SK-N-SH (cell line): ENCODE data around the gene KLHL26.

ENCODE experiments used
- CHD2 ChIP-seq: fragments of 150-350 bp; IDR thresholded peaks from 2 replicates; pipeline ENCODE4 v1.6.1; 2018; ENCODE audit warnings: low read length; ENCODE audit not compliant: partially characterized antibody
- MXI1 ChIP-seq: IDR thresholded peaks from 2 replicates; pipeline ENCODE4 v1.6.1; 2012; ENCODE audit warnings: mild to moderate bottlenecking, low read depth, low read length, improper control_type of control experiment
- POLR2AphosphoS5 ChIP-seq: IDR thresholded peaks from 2 replicates; pipeline ENCODE4 v1.6.1; 2012; ENCODE audit warnings: low read depth, low read length
- SMC3 ChIP-seq: IDR thresholded peaks from 2 replicates; pipeline ENCODE4 v1.6.1; 2012; ENCODE audit warnings: low read depth, low read length, improper control_type of control experiment
- YY1 ChIP-seq: IDR thresholded peaks from 2 replicates; pipeline ENCODE4 v1.4.0; 2012; ENCODE audit warnings: low read depth, mild to moderate bottlenecking
- TF ChIP-seq, protein P1 (sequence below): fragments of 200-600 bp; sonication (generic); IDR thresholded peaks from 2 replicates; pipeline ENCODE4 v1.6.1; 2017; ENCODE audit warnings: antibody characterized with exemption, mild to moderate bottlenecking, moderate library complexity
- TF ChIP-seq, protein P2 (sequence below): IDR thresholded peaks from 2 replicates; pipeline ENCODE4; 2012

DNA sequence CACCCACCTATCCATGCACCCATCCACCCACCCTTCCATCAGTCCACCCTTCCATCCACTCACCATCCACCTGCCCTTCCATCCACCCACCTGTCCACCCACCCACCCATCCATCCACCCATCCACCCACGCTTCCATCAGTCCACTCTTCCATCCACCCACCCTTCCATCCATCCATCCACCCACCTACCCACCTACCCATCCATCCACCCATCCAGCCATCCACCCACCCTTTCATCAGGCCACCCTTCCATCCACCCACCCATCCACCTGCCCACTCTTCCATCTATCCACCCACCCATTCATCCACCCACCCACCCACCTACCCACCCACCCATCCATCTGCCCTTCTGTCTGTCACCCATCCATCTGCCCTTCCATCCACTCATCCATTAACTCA, 17.0 kb downstream of the KLHL26 start:
- TF ChIP-seq CHD2 = no peak
- TF ChIP-seq SMC3 = no peak
- no peak for TF ChIP-seq POLR2AphosphoS5
- TF ChIP-seq, protein P1, sequence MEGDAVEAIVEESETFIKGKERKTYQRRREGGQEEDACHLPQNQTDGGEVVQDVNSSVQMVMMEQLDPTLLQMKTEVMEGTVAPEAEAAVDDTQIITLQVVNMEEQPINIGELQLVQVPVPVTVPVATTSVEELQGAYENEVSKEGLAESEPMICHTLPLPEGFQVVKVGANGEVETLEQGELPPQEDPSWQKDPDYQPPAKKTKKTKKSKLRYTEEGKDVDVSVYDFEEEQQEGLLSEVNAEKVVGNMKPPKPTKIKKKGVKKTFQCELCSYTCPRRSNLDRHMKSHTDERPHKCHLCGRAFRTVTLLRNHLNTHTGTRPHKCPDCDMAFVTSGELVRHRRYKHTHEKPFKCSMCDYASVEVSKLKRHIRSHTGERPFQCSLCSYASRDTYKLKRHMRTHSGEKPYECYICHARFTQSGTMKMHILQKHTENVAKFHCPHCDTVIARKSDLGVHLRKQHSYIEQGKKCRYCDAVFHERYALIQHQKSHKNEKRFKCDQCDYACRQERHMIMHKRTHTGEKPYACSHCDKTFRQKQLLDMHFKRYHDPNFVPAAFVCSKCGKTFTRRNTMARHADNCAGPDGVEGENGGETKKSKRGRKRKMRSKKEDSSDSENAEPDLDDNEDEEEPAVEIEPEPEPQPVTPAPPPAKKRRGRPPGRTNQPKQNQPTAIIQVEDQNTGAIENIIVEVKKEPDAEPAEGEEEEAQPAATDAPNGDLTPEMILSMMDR = no peak
- TF ChIP-seq, protein P2, sequence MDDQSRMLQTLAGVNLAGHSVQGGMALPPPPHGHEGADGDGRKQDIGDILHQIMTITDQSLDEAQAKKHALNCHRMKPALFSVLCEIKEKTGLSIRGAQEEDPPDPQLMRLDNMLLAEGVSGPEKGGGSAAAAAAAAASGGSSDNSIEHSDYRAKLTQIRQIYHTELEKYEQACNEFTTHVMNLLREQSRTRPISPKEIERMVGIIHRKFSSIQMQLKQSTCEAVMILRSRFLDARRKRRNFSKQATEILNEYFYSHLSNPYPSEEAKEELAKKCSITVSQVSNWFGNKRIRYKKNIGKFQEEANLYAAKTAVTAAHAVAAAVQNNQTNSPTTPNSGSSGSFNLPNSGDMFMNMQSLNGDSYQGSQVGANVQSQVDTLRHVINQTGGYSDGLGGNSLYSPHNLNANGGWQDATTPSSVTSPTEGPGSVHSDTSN = no peak
- TF ChIP-seq MXI1 = no peak
- TF ChIP-seq YY1 = no peak
